GM18858 (cell line): ENCODE data around the gene QKI.

Experiments
- ATAC-seq: cut with Tn5 transposase; IDR thresholded peaks from one replicate; pipeline ENCODE4 v1.9.1; 2021; ENCODE audit not compliant: unreplicated experiment

Gene QKI

DNA sequence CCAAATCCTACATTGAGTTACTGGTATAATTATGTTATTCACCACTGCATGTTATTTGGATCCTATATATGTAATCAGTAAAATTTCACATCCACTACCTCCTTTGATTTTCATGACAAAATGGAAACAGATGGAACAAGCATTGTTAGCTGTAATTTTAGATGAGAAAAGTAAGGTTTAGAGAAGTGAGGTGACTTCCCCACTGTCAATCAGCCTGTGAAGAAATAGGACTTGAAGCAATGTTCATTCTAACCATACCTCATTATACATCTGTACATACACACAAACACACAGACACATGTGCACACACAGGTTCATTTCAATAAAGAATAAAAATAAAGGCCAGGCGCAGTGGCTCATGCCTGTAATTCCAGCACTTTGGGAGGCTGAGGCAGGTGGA is 23.7 kb upstream of the QKI start:
- ATAC-seq, result no peak

DNA sequence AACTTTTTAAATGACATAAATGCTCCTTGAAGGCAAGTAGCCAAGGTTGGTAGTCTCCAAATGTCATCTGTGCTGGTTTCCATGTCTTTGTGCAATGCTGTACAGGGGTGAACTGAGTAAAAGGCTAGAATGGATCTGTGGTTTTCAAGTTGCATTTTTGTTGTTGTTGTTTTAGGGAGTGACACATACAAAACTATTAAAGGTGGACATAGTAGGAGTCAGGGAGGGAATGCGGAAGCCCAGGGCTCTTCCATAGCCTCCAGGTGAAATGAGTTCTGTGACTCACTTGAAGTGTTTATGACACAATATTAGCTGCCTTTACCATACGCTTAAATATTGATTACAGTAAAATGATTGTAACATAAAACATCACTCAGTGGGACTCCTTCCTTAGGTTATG is 22.5 kb upstream of the QKI start:
- ATAC-seq, result no peak

DNA sequence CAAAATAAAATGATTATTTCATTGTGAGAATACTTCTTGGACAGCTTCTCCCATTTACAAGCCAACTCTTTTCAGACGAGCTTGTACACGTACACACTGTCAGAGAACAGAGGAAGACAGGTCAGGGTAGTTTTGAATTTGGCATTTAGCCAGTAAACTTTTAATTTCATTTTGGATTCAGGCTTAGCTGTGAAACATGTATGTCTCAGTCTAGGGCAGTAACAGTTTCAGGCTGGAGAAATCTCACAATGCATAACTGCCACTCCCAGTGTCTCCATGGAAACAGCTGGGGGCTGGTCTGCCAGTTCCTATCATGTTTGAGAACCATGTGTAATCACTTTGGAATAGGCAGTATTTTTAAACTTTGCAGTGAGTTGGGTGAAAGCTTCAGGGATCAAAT is 22.0 kb upstream of the QKI start:
- no peak for ATAC-seq

DNA sequence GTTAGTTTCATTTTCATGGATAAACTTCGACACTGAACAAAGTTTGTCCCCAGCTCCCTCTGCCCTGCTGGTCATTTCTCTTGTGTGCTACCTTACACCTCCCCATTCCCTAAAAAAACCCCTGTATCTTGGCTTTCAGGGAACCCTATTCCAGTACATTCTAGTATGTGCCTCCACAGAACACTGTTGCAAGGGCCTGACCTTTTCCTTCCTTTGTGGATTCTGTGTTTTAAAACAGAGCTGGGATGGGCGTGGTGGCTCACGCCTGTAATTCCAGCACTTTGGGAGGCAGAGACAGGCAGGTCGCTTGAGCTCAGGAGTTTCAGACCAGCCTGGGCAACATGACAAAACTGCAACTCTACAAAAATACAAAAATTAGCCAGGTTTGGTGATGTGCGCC is 20.6 kb upstream of the QKI start:
- no peak for ATAC-seq

DNA sequence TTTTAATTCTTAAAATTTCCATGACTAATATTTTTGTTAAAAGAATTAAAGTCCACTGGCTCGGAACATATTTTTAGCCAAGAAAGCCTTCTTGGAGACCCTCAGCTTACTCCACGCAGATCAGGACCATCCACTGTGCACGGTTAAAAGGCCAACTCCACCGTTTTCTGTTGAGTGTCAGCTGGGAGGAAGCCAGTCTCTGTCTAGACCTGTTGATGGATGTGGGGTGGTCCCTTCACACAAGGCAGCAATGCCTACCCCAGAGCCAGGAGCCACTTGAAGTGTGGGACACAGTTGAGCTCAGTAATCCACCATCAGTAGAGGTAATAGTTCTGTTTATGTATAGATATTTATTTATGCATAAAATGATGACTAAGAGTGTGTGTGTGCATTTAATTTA is 19.9 kb upstream of the QKI start:
- ATAC-seq, result no peak

DNA sequence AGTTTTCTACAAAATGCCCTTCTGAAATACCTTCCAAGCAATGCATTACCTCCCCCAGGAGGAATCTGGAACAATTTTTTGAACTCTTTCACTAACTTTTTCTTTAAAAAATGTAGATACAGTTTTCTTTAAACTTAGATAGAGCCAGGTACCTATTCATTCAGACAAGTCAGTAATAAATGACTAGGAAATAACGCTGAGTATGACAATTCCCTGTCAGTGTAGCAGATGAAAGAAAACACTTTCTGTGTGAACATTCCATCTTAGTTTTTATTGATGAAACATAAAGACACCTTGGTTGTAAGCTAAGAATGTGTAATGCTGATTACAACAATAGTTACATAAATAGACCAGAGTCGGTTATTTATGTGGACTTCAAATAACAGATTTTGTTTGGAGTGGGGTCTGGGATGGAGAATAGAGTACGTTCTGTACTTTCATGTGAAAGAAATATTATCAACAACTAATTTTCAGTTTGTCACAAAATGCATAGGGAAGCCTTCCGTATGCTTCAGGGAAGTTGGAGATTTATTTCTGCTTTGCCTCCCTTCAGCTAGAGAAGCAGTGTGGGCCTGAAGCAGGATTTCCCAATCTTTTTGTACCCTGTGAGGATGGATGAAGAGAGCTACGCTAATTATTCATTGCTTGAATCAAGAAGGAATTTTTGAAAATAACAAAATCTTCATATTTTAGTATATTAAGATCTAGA is 19.2 kb upstream of the QKI start:
- ATAC-seq, result no peak

DNA sequence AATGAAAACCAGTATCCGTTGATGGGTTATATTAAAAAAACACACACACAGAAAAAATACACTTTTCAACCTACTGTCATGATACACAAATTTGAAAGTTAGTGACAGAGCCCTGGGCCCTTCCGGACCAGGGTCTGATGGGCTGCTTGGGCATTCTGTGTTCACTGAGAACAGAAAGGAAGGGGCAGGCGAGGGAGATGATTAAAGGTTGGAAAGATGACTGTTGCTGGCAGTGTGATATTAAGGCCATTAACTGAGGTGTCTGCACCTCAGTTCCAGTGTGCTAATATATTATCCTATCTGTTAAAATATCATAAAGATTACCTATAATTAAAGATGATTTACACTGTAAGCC is 18.7 kb upstream of the QKI start:
- no peak for ATAC-seq

DNA sequence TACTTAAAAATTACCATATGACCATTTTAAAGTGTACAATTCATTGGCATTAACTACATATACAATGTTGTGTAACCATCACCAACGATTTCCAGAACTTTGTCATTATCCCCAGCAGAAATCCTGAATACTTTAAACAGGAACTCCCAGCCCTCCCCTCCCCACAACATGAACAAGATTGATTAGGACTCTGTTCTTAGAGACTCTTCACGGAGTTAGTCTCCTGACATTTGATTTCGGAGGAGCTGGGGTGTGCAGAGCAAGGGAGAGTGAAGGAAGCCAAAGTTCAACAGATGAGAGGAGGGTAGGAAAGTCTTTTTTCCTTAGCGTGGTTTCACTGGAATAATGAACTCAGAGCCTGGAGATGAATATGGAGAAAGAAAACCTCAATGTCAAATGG is 17.2 kb upstream of the QKI start:
- no peak for ATAC-seq

DNA sequence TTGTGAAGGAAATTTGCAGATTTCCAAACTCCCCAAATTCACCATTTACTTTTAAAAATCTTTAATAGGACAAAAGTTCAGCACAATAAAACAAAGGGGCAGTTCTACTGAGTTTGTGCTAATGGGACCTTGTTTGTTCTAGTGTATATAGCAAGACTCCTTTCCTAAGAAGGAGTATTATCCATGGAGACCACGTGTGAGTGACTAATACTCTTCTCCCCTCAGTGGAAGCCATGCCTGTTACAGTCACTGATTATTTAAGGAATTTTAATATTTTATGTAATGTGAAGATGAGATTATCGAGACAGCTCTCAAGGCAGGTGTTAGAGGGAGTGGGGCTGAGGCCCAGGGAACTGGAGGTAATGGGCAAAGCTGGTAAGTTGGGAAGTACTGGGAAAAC is 16.4 kb upstream of the QKI start:
- ATAC-seq, result no peak

DNA sequence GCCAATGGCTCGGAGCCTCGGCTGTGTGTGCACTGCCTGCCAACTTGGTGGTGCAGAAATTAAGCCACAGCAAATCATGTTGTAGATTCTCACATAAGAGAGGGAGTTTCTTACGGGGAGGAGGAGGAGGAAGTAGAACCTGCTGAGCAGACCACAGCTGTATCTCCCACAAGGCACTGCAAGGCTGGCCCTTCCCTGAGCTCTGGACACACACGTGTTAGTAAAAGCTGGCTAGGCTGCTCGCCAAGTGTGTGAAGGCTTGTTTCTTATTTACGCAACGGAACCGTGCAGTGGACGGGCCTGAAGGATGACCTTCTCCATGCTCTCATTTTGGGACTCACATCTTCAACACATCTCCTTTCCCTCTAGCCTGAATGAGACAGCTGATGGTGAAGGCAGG is 15.7 kb upstream of the QKI start:
- peak; percentile 49 for ATAC-seq

DNA sequence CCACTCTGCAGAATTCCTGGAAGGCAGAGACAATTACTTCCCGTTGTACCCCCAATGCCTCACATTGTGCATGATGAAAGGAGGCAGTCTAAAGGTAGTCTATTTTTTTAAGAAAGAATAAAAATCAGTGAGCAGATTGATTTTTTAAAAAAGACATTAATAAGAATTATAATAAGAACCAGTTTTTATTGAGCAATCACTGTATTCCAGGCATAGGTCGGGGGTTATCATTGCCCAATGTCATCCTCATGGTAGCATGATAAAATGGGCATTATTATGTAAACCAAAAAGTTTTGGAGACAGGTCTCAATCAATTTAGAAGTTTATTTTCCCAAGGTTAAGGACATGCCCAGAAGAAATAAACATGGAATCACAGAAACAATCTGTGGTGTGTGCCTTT is 14.0 kb upstream of the QKI start:
- no peak for ATAC-seq

DNA sequence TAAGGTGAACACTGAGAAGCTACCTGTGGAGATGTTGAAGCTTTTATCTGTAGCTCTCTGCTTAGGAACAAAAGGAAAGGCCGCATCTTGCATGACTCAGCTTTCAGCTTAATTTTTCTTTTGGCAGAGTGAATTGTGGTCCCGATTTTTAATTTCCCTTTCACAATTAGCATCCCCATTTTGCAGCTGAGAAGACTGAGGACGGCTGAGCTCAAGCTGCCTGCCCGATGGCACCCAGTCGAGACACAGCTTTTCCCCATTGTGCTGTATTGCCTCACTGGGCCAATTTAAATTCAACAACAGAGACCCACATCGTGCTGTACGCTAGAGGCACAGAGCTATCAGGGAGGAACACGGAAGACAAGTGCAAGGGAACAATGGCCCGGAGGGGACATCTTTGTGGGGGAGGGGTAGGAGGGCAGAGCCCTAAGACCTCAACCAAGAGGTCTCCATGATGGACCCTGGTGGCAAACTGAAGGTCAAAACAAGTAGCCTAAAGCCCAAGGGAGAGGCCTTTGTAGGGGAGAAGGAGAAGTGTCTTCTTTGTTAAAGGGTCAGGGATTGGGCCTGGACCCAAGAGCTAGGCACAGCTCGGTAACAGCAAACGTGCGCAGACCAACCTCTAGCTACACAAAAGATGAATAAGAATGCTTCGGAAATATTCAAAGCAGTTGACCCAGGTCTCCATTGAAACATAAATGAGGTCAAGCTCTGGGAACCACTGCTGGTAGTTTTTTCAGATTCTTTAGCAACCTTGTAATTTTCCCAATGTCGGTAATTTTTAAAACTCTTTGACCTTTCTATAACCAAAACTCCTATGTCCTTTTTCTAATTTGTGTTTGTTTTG is 13.3 kb upstream of the QKI start:
- ATAC-seq, result no peak

DNA sequence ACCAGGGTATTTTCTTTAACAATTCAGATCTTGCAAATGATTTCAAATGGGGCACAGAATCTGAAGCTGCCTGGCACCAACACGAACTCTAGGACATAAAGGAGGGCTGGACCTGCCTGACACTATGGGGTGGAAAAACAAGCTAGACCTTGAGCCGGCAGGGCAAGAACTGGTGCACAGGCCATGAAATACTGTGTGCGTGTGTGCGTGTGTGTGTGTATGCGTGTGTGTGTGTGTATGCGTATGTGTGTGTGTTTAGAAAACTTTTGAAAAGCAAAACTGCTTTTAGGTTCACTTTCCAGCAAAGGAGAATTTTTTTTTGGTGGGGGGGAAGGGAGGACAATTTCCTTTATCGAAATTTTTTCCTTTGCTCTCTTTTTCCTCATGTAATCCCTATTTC is 11.9 kb upstream of the QKI start:
- ATAC-seq, result no peak

DNA sequence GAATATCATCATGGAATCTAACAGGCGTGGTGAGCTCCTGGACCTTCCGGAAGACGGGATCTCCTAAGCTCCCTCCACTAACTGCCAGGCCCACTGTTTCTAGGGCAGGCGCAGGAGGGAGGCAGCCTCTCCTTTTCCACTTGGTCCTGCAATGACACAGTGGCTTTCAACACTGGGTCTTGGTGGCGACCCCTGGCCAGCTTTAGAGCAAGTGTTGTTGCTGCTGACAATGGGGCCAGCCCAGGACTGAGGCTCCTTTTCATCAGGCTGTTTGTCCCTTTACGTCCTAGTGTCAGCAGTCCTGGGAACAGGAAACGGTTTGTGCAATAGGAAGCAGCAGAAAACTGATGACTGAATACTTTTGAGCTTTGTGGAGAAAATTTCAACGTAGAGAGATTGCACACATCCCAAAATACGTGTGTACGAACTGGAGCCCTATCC is 9.7 kb upstream of the QKI start:
- ATAC-seq, result no peak

DNA sequence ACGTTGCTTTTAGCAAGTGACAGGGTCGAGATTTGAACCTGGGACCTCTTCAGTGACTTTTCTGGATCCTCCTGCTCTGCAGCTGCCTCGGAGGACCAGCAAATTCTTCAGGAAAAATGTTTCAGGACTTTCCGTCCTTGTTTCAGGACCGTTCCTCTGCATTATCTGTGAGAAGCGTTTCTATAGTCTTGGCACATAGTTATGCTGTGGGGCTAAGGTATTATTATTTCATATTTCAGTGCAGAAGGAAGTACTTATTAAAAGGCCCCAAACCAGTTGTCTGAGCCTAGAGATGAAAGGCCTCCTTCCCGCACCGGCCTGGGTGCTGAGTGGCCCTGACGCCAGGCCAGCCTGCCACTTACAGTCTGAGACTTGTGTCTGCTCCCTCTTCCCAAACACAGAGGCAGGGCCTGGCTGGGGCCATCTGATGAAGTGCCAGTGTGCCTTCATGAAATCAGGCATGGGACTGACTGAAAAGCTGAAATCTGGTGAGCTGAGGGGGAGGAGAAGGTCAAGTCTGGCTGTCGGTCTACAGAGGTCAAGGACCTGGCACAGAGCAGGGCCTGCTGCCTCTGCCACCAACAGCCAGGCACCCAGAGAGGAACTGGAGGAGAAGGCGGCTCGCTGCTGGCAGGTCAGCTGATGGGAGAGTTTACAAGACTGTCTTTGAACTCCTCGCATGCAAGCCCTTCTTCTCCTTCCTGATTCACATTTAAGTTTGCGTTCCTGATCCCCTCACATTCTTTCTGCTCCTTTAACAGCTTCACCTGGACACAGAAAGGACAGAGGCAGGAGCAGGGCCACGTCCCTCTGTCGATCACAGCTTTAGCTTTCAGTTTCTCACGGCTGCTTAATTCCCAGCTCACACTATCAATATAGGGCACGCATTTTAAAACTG is 8.9 kb upstream of the QKI start:
- ATAC-seq, result peak; percentile 83

DNA sequence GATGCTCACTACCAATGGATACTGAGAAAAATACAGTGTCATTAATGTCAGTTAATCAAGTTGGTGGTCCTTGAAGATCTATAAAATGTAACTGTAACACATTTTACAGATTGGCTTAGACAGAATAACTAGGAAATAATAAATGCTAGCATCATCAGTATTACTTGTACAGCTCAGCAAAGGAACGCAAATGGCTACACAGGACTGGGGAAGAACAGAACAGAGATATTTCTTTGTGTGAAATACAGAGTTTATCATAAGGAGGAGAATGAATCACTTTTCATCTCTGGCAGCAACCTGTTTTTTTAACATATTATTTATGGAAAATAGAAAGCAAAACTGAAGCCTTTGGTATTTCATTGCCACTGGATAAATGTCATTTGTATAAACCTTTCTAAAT is 8.2 kb upstream of the QKI start:
- peak; percentile 13 for ATAC-seq

DNA sequence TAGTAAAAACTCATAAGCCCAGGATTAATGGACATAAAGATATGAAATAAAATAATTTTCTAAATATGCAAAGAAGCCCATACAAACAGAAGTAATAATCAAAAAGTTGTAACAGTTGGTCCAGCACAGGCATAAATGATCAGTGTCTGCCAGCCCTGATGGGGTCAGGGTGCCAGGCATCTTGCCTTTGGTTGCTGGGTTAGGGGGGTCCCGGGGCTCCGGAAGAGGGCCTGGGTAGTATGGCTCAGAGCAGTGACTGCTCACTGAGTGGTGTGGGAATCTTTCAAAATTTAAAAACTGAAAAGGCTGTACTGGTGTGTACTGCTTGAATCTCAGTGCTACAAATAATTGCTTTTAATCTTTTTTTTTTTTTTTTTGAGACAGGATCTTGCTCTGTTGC is 7.7 kb upstream of the QKI start:
- ATAC-seq, result no peak

DNA sequence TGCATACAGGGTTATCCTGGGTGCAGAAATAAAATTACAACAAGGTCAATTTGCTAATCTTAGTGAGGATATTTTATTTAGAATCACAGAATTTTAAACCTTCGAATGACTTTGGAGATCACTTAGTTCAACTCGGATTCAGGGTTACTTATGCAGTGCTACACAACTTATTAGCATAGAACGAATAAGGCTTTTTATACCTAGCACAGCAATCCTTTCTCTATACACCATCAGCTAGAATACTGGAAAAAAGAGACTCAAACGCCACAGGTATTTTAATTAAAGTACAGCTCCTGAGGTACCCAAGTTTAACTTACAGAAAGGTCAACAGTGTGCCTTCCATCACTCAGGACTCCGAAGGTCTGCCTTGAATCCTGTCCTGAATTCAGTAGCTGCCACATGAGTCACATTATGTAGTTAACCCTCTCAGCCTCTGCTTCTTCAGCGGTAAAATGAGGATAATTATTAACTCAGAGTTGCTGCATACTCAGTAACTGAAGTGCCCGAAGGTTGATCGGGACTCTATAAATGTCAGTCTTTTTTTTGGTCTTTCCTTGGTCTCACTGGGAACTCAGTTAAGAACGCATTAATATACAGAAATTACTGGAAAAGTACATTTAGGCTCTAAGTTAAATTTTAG is 6.0 kb upstream of the QKI start:
- ATAC-seq, result no peak

DNA sequence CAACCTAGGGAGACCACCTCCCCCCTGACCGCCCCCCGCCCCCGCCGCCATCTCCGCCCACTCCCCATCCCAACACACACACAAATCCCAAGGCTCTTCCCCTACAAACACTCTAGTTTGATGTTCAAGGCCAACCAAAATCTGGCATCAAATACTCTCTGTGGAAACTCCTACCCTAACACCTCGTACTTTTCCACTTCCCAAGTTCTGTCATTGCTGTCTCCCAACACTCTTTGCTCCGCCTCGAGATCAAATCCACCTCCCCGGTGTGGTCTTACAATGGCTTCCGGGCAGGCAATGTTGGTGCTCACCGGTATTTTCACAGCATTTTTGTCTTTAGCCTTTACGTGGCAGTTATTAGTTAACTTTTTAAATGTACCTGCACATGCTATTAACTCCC is 4.8 kb upstream of the QKI start:
- no peak for ATAC-seq

DNA sequence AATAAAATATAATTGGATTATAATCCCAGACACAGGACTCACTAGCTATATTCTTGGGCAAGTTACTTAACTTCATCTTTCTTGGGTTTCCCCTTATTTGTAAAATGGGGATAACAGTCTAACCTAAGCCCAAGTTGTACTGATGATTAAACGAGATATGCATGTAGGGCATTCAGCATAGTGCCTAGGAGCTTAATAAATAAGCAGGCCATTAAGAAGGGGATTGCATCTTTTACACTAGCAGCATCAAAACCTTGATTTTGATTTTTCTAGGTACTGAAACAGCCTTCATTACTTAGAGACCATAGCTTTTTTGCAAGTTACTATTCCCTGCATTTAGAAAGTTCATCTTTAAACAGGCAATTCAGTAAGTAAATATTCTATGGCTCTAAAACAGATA is 2.2 kb upstream of the QKI start:
- ATAC-seq, result no peak

DNA sequence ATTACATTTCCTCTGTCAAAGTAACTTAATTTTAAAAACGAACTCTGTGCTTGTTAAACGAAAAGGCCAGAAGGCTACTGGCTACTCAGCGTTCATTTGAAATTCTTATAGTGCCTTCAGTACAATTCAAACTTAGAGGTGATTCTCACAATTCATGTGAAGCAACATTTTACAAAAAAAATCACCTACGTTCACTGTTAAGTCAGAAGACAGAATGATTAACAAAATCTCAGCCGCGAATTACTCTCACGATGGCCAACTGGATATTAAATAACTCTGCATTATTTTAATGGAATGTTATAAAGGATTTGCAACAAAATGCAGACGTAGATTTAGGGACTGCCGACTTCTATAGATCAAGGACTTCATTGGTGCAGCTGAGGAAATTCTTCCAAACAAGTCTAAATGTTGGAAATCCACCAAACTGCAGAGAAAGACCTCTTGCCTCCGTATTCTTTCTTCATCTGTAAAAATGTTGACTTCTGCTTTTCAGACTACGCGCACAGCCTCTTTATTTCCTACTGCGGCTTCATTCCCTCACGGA is 1.6 kb upstream of the QKI start:
- no peak for ATAC-seq
